Measurements from ENCODE around the gene ADAMTS17. TPM values are rescaled to one million over a fixed set of nuclear protein-coding genes. Genes with fewer than 3 reads are reported as not detected.

Gene ADAMTS17
- total RNA-seq, 1 donor from 2014 or later, result 4.8 TPM

DNA sequence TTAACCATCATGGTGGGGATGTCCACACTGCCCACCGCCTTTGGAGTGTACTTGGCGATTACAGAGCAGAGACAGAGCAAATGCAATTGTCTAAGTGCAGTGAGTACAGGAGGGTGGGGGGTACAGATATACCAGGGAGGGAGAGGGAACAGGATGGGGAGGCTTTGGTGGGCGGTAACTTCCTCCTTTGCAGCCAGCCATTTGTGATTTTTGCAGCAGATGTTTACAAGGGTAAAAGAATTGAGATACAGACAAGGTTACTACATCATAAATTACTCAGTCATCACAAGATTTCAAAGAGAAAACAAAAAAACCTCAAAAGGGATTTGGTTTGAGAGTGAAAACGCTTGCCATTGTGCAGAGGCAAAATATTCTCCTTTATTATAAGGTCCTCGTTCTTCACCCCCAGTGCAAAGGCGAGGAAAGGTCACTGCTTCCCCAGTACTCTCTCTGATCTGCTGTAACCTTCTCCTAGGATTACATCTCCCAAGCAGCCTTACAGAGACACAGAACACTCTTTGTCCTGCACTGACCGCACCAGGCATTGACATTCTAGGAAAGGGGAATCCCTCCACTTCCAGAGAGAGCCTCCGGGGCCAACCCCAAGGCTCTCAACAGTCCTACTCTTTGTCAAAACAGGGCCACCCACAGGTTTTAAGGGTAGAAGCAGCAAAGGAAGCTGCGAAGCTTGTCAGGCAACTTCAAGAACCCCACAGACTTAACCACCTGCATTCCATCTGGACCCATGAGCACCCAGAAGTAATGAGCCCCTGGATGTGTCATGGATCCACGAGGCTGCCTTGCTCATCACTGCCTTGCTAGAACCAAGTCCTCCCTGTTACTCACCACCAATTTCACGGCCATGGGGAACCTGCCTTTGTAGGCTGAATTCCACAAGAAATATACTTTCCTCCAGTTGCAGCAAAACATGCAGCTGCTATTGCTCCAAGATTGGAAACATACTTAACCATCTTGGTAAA lies 117.3 kb downstream of the ADAMTS17 start:
- DNase-seq (ENCODE audit: low spot score), result no peak

DNA sequence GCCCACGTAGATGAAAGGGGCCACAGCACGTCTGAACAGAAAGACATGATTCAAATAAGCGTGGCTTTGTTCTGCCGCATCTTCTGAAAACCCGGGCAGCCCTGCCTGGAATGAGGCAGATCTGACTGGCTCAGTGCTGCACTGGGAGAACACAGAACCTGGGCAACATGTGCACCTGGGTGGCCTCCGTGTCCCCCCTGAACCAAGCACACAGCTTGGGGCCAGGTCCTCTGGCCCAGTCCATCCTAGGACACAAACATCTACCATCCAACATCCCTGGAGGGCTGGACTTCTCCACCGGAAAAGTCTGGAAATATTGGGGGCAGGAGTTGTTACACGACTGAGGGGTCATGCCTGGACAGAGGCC lies 119.4 kb downstream of the ADAMTS17 start:
- Mint-ChIP-seq H3K27ac (ENCODE audit: unreplicated experiment) (no peak overlapping the region), H3K4me3 (ENCODE audit: unreplicated experiment) (no peak overlapping the region), H3K4me1 (ENCODE audit: unreplicated experiment) (no peaks in the 10 kb centered on the region), H3K9me3 (ENCODE audit: unreplicated experiment) (no peaks in the 10 kb centered on the region), H3K27me3 (ENCODE audit: unreplicated experiment) (no peaks in the 10 kb centered on the region), H3K36me3 (ENCODE audit: low read depth, unreplicated experiment) (no peaks in the 10 kb centered on the region)
- TF ChIP-seq, protein P1, sequence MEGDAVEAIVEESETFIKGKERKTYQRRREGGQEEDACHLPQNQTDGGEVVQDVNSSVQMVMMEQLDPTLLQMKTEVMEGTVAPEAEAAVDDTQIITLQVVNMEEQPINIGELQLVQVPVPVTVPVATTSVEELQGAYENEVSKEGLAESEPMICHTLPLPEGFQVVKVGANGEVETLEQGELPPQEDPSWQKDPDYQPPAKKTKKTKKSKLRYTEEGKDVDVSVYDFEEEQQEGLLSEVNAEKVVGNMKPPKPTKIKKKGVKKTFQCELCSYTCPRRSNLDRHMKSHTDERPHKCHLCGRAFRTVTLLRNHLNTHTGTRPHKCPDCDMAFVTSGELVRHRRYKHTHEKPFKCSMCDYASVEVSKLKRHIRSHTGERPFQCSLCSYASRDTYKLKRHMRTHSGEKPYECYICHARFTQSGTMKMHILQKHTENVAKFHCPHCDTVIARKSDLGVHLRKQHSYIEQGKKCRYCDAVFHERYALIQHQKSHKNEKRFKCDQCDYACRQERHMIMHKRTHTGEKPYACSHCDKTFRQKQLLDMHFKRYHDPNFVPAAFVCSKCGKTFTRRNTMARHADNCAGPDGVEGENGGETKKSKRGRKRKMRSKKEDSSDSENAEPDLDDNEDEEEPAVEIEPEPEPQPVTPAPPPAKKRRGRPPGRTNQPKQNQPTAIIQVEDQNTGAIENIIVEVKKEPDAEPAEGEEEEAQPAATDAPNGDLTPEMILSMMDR (IDR thresholded peaks at IDR 0.05; ENCODE audit: unreplicated experiment), result no peak
- no peak for DNase-seq (ENCODE audit: low spot score)

More for the DNA sequence above, 117.3 kb downstream of the ADAMTS17 start:
- no peak overlapping the region for H3K4me3 Mint-ChIP-seq (ENCODE audit: unreplicated experiment)
- no peak overlapping the region for H3K27ac Mint-ChIP-seq (ENCODE audit: unreplicated experiment)
- TF ChIP-seq, protein P1 (IDR thresholded peaks at IDR 0.05; ENCODE audit: unreplicated experiment), result no peak
- peaks cover 6% of the 10 kb centered on the region for H3K36me3 Mint-ChIP-seq (ENCODE audit: low read depth, unreplicated experiment)
- no peaks in the 10 kb centered on the region for H3K9me3 Mint-ChIP-seq (ENCODE audit: unreplicated experiment)
- no peaks in the 10 kb centered on the region for H3K4me1 Mint-ChIP-seq (ENCODE audit: unreplicated experiment)
- no peaks in the 10 kb centered on the region for H3K27me3 Mint-ChIP-seq (ENCODE audit: unreplicated experiment)

DNA sequence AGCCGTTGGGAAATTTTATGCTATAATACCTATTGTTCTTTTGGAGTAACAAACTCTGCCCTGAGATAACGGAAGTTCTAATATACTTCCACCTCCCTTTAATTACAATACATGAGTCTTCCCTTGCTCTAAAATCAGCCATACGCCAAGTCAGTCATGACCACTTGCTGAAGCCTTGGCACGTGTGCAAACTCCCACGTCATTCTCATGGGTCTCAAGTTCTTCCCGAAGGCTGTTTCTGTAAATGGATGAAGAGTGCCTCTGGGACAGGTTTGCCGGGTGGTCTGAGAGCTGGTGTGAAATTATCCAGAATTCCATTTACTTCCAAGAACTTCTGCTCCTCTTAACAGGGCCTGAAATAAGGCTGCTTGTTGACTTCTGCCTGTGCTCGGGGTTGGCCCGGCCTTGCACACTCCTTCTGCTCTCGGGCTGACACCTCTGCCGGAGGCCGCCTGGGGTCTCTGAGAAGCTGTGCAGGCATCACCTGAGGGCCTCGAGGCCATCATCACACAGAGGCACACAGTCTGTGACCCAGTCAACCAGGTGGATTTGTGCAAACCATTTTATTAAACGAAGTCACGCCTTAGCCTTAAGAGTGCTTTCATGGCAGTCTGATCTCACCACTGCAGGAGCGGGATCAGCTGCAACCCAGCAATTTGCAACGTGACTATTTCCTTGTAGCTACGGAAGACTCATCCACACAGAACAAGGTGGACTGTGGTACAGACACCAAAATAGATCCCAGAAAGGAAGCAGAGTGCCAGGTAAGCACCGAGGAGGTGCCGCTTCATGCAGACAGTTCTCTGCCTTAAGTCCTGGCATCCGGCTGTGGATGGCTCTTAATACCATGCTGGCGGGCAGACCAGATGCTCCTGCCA lies 120.1 kb downstream of the ADAMTS17 start:
- H3K4me1 Mint-ChIP-seq (ENCODE audit: unreplicated experiment), result no peaks in the 10 kb centered on the region
- H3K9me3 Mint-ChIP-seq (ENCODE audit: unreplicated experiment), result no peaks in the 10 kb centered on the region
- TF ChIP-seq, protein P1 (IDR thresholded peaks at IDR 0.05; ENCODE audit: unreplicated experiment), result no peak
- no peak for DNase-seq (ENCODE audit: low spot score)
- no peak overlapping the region for H3K27ac Mint-ChIP-seq (ENCODE audit: unreplicated experiment)
- H3K4me3 Mint-ChIP-seq (ENCODE audit: unreplicated experiment), result no peak overlapping the region
- H3K27me3 Mint-ChIP-seq (ENCODE audit: unreplicated experiment), result no peaks in the 10 kb centered on the region
- H3K36me3 Mint-ChIP-seq (ENCODE audit: low read depth, unreplicated experiment), result no peaks in the 10 kb centered on the region

DNA sequence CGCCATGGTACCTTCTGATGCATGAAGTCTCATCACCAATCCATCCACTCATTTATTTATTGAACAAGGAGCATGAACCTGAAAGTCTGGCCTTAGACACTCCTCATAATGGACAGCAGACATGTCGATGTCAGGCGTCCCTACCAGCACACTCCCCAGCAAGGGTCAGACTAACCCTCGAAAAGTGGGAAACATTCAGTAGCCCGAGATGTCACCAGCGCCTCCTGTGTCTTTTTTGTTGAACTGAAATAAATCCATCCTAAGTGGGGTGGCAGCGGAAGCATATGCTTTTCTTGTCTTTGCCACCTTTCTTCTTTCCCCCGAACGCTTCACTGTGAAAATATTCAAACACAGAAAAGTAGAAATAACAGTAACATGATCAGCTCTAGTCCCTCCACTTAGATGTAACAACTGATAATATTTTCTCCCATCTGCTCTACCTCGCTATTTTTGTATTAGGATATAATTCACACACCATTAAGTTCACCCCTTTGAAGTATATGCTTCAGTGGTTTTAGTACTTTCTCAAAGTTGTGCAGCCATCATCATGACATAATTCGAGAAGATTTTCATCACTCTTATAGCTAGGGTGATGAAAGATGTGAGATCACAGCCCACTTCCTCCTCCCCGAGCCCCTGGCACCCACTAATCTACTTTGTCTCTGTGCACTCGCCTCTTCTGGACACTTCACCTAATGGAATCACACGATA lies 121.6 kb downstream of the ADAMTS17 start:
- Mint-ChIP-seq H3K9me3 (ENCODE audit: unreplicated experiment) (no peaks in the 10 kb centered on the region), H3K4me3 (ENCODE audit: unreplicated experiment) (no peak overlapping the region), H3K27me3 (ENCODE audit: unreplicated experiment) (peaks cover 2% of the 10 kb centered on the region), H3K36me3 (ENCODE audit: low read depth, unreplicated experiment) (no peaks in the 10 kb centered on the region), H3K27ac (ENCODE audit: unreplicated experiment) (no peak overlapping the region), H3K4me1 (ENCODE audit: unreplicated experiment) (no peaks in the 10 kb centered on the region)
- DNase-seq (ENCODE audit: low spot score), result no peak
- TF ChIP-seq, protein P1 (IDR thresholded peaks at IDR 0.05; ENCODE audit: unreplicated experiment), result no peak
